Liver (tissue), 9 donors: ENCODE results near the gene SAFB2. TPM values are rescaled to one million over a fixed set of nuclear protein-coding genes. Genes with fewer than 3 reads are reported as not detected.

ENCODE experiments used
- DNase-seq: peaks from one replicate; pipeline ENCODE4 v3.0.0-alpha.2; 2017; ENCODE audit warnings: low spot score
- H3K27ac ChIP-seq, 2 donors: one replicate each; pipeline ENCODE4 v1.7.0; 2013; ENCODE audit warnings: inconsistent platforms in 2 of 2, low read length in 2 of 2, control low read depth in 1 of 2, low read depth in 1 of 2, mild to moderate bottlenecking in 1 of 2
- H3K27me3 ChIP-seq, 4 donors: one replicate each; pipeline versions ENCODE4 v1.6.1 to v1.7.0; 2013; ENCODE audit warnings: low read length in 3 of 4, inconsistent platforms in 1 of 4, mild to moderate bottlenecking in 1 of 4, moderate library complexity in 1 of 4; ENCODE audit not compliant: control insufficient read depth in 4 of 4, insufficient read depth in 4 of 4
- H3K36me3 ChIP-seq, 4 donors: one replicate each; pipeline versions ENCODE4 v1.6.1 to v1.7.0; 2013; ENCODE audit warnings: low read length in 3 of 4, mild to moderate bottlenecking in 3 of 4, low read depth in 1 of 4, moderate library complexity in 1 of 4; ENCODE audit not compliant: control insufficient read depth in 4 of 4, insufficient read depth in 3 of 4
- H3K4me1 ChIP-seq, 4 donors: one replicate each; pipeline versions ENCODE4 v1.6.1 to v1.7.0; 2013; ENCODE audit warnings: low read length in 3 of 4, mild to moderate bottlenecking in 3 of 4, moderate library complexity in 1 of 4; ENCODE audit not compliant: control insufficient read depth in 4 of 4, insufficient read depth in 4 of 4
- H3K4me3 ChIP-seq, 3 donors: one replicate each; pipeline versions ENCODE4 v1.6.1 to v1.7.0; 2013; ENCODE audit warnings: low read length in 3 of 3, control low read depth in 1 of 3, low read depth in 1 of 3, mild to moderate bottlenecking in 1 of 3
- H3K9ac ChIP-seq, 2 donors: one replicate each; pipeline ENCODE4 v1.7.0; 2013; ENCODE audit warnings: low read length in 2 of 2, mild to moderate bottlenecking in 2 of 2, moderate library complexity in 2 of 2, control low read depth in 1 of 2, low read depth in 1 of 2
- H3K9me3 ChIP-seq, 4 donors: one replicate each; pipeline versions ENCODE4 v1.6.1 to v1.7.0; 2013; ENCODE audit warnings: low read length in 3 of 4; ENCODE audit not compliant: control insufficient read depth in 4 of 4
- CTCF ChIP-seq: fragments of 150-350 bp; IDR thresholded peaks from 2 replicates; pipeline ENCODE4 v1.5.1; 2017; ENCODE audit warnings: improper control_type of control experiment, low read depth, low read length; ENCODE audit not compliant: missing input control
- EGR1 ChIP-seq, 2 donors: IDR thresholded peaks; 2 replicates each; pipeline ENCODE4 v1.6.1; 2016 to 2018; ENCODE audit warnings: antibody characterized with exemption in 2 of 2, low read depth in 2 of 2
- FOXA1 ChIP-seq: IDR thresholded peaks from 2 replicates; pipeline ENCODE4 v1.6.1; 2016; ENCODE audit warnings: antibody characterized with exemption
- GABPA ChIP-seq, 2 donors: IDR thresholded peaks in 1 of 2; conservative IDR thresholded peaks in 1 of 2; 2 replicates each; pipeline ENCODE4 v1.6.1; 2016; ENCODE audit warnings: antibody characterized with exemption in 2 of 2, mild to moderate bottlenecking in 1 of 2, moderate library complexity in 1 of 2
- HNF4A ChIP-seq, 2 donors: conservative IDR thresholded peaks; 2 replicates each; pipeline ENCODE4 v1.6.1; 2016; ENCODE audit warnings: antibody characterized with exemption in 2 of 2, mild to moderate bottlenecking in 2 of 2
- HNF4G ChIP-seq: IDR thresholded peaks from 2 replicates; pipeline ENCODE4 v1.6.1; 2016; ENCODE audit warnings: antibody characterized with exemption
- JUND ChIP-seq, 2 donors: IDR thresholded peaks; 2 replicates each; pipeline ENCODE4 v1.6.1; 2016; ENCODE audit warnings: antibody characterized with exemption in 2 of 2
- MAX ChIP-seq: IDR thresholded peaks from 2 replicates; pipeline ENCODE4 v1.6.1; 2016; ENCODE audit warnings: antibody characterized with exemption
- NR2F2 ChIP-seq: IDR thresholded peaks from 2 replicates; pipeline ENCODE4 v1.6.1; 2016; ENCODE audit warnings: antibody characterized with exemption
- RAD21 ChIP-seq, 2 donors: IDR thresholded peaks; 2 replicates each; pipeline ENCODE4 v1.6.1; 2016; ENCODE audit warnings: antibody characterized with exemption in 2 of 2, mild to moderate bottlenecking in 2 of 2
- REST ChIP-seq: IDR thresholded peaks from 2 replicates; pipeline ENCODE4 v1.6.1; 2016; ENCODE audit warnings: antibody characterized with exemption, mild to moderate bottlenecking
- RXRA ChIP-seq, 2 donors: IDR thresholded peaks; 2 replicates each; pipeline ENCODE4 v1.6.1; 2017 to 2018; ENCODE audit warnings: antibody characterized with exemption in 2 of 2, mild to moderate bottlenecking in 1 of 2
- SP1 ChIP-seq: IDR thresholded peaks from 2 replicates; pipeline ENCODE4 v1.6.1; 2018; ENCODE audit warnings: antibody characterized with exemption, mild to moderate bottlenecking
- TAF1 ChIP-seq: conservative IDR thresholded peaks from 2 replicates; pipeline ENCODE4 v1.6.1; 2016; ENCODE audit warnings: antibody characterized with exemption, mild to moderate bottlenecking
- YY1 ChIP-seq: IDR thresholded peaks from 2 replicates; pipeline ENCODE4 v1.6.1; 2016; ENCODE audit warnings: antibody characterized with exemption, mild to moderate bottlenecking
- ZBTB33 ChIP-seq: IDR thresholded peaks from 2 replicates; pipeline ENCODE4 v1.6.1; 2016; ENCODE audit warnings: antibody characterized with exemption
- WGBS: extraction: QIAGEN DNeasy Blood & Tissue Kit; methylation state at CpG from one replicate; pipeline ENCODE4 v1.1.7; 2013; 5-methylcytosine and 5-hydroxymethylcytosine counted together
- polyA plus RNA-seq, 2 donors: library from polyadenylated mRNA; stranded (reverse) in 1 of 2; unstranded in 1 of 2; fragments of 200-250 nt in 1 of 2; fragments of >200 nt in 1 of 2; fragmentation: Nextera tagmentation in 1 of 2; extraction: Ambion mirVana in 1 of 2; gene quantifications; one replicate each; pipeline versions ENCODE4 v1.2.1 to v1.2.3, GENCODE V29; 2013 to 2015
- total RNA-seq, 2 donors: library from RNA; depleted of rRNA; stranded (reverse); fragments of >200 nt; gene quantifications; one replicate each; pipeline ENCODE4 v1.2.3, GENCODE V29; 2014
- TF ChIP-seq, protein P1 (sequence below): IDR thresholded peaks from 2 replicates; pipeline ENCODE4 v1.6.1; 2016; ENCODE audit warnings: antibody characterized with exemption
- donor health status: healthy.
- donor health status: healthy.
- donor health status: healthy.
- donor health status: healthy.
- donor health status: healthy.

The SAFB2 gene
- total and polyA plus RNA-seq, 4 donors: 18.7 to 57.8 (median 28.5) TPM

DNA sequence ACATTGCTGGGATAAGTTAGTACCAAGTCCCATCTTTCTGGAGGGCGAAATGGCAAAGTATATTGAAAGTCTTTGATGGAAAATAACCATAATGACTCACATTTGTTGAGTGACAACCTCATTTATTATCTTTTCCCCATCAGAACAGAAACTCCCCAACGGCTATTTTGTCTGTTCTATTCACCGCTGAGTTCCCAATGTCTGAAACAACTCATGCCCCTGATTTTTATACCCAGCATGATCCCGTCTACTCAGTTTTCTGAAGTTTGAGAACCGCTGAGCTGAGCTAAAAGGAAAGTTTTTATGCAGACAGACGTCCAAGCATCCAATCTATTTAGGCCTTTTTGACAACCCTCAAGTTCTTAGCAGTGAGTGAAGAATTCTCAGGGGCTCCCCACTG lies 47.0 kb downstream of the SAFB2 start (continued):
- no peak for TF ChIP-seq REST
- no peak for TF ChIP-seq HNF4A (conservative IDR thresholded peaks at IDR 0.05)

DNA sequence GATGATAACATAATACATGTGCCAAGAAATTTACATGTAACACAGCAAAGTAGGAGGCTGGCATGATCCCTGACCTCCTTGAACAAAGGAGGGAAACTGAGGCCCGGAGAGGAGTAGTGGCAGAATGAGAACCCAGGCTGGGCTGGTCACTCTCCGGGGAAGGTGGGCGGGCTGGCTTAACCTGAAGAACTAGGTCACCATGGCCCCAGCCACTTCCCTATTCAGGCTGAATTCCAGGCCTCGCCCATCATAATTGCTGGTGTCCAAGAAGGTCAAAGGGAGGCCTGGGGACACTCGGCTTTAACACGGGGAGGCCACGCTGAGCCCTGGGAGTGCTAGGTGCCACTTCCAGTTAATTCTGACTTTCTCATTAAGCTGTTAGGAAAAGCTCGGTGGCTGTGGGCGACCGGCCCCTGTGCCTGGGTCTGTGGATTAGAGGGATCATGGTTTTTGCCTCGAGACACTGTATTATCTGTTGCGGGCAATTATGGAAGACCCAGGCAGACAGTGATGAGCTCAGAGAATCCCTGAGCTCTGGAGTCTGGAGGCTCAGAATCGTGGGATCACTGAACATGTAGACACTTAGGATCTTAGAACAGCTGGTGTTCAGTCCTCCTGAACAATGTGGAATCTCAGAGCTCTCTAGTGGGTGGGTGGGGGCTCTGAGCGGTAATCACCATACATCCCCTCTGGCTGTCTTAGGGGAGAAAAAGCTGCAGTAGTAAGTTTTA lies 49.9 kb downstream of the SAFB2 start:
- no peak for DNase-seq
- H3K9me3 ChIP-seq: no peaks in the 10 kb centered on the region
- no peak overlapping the region for H3K27ac ChIP-seq
- H3K9ac ChIP-seq: no peak overlapping the region
- H3K4me3 ChIP-seq: no peak overlapping the region
- peaks cover 0 to 2% (median under 1%) of the 10 kb centered on the region in 4 donors for H3K4me1 ChIP-seq
- 74% methylated on average over 14 of the region's 14 CpGs for WGBS
- no peaks in the 10 kb centered on the region for H3K36me3 ChIP-seq
- no peak for TF ChIP-seq ZBTB33
- no peak for TF ChIP-seq FOXA1
- no peak for TF ChIP-seq GABPA (IDR thresholded peaks at IDR 0.05 in 1 of 2, conservative IDR thresholded peaks at IDR 0.05 in 1 of 2)
- no peak for TF ChIP-seq RAD21 (IDR thresholded peaks at IDR 0.05)
- TF ChIP-seq HNF4G: no peak
- TF ChIP-seq JUND (IDR thresholded peaks at IDR 0.05): no peak
- no peak for TF ChIP-seq SP1
- H3K27me3 ChIP-seq: peaks cover 0 to 4% (median 0%) of the 10 kb centered on the region in 4 donors

DNA sequence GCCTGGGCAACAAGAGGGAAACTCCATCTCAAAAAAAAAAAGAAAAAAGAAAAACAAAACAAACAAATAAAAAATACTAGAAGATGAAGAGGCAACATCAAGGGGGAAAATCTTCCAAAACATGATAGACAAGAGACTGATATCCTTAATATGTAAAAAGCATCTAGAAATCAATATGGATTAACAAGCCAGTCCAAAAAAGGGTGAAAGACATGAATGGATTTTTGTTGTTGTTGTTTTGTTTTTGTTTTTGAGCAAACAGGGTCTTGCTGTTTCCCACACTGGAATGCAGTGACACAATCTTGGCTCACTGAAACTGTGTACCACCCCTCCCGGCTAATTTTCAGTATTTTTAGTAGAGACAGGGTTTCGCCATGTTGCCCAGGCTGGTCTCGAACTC lies 50.8 kb downstream of the SAFB2 start:
- Histone ChIP-seq H3K9me3 (no peaks in the 10 kb centered on the region), H3K4me3 (no peak overlapping the region), H3K36me3 (no peaks in the 10 kb centered on the region), H3K27me3 (peaks cover 0 to 5% (median 0%) of the 10 kb centered on the region in 4 donors), H3K27ac (no peak overlapping the region), H3K4me1 (peaks cover 0 to 2% (median under 1%) of the 10 kb centered on the region in 4 donors), H3K9ac (no peak overlapping the region)
- 98% methylated on average over 3 of the region's 3 CpGs for WGBS
- DNase-seq: no peak
- no peak for TF ChIP-seq FOXA1
- TF ChIP-seq MAX: no peak
- no peak for TF ChIP-seq JUND (IDR thresholded peaks at IDR 0.05)
- TF ChIP-seq, protein P1, sequence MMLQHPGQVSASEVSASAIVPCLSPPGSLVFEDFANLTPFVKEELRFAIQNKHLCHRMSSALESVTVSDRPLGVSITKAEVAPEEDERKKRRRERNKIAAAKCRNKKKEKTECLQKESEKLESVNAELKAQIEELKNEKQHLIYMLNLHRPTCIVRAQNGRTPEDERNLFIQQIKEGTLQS: no peak
- no peak for TF ChIP-seq SP1
- no peak for TF ChIP-seq YY1
- no peak for TF ChIP-seq GABPA (IDR thresholded peaks at IDR 0.05 in 1 of 2, conservative IDR thresholded peaks at IDR 0.05 in 1 of 2)
- TF ChIP-seq NR2F2: no peak
- no peak for TF ChIP-seq TAF1
- no peak for TF ChIP-seq REST
- TF ChIP-seq EGR1 (IDR thresholded peaks at IDR 0.05; ENCODE audit: low read depth in 2 of 2): no peak
- no peak for TF ChIP-seq CTCF
- no peak for TF ChIP-seq RAD21 (IDR thresholded peaks at IDR 0.05)
- no peak for TF ChIP-seq RXRA (IDR thresholded peaks at IDR 0.05)
